Right lobe of liver (tissue), 6 donors: ENCODE measurements around the gene WASHC4. TPM values are rescaled to one million over a fixed set of nuclear protein-coding genes. Genes with fewer than 3 reads are reported as not detected.

Experiments used
- ATAC-seq, 4 donors: fragments of 200-7000 bp; cut with Tn5 transposase; one replicate each; pipeline ENCODE4 v1.9.1; 2020; ENCODE audit warnings: mild to moderate bottlenecking in 4 of 4, moderate library complexity in 4 of 4
- DNase-seq, 3 donors: peaks; one replicate each; pipeline ENCODE4 v3.0.0-alpha.2; 2020
- H3K27ac ChIP-seq, 3 donors: fragments of 200-600 bp; one replicate each; pipeline ENCODE4 v1.8.0; 2022
- H3K27me3 ChIP-seq, 2 donors: fragments of 200-600 bp; one replicate each; pipeline ENCODE4 v1.8.0; 2022
- H3K36me3 ChIP-seq, 4 donors: fragments of 200-600 bp; sonication (generic) in 1 of 4; one replicate each; pipeline versions ENCODE4 v1.5.1 to v1.8.0; 2017 to 2022; ENCODE audit warnings: control low read depth in 1 of 4
- H3K4me1 ChIP-seq, 4 donors: fragments of 200-600 bp; sonication (generic) in 1 of 4; one replicate each; pipeline versions ENCODE4 v1.5.1 to v1.8.0; 2017 to 2022; ENCODE audit warnings: control low read depth in 1 of 4
- H3K4me3 ChIP-seq, 3 donors: fragments of 200-600 bp; one replicate each; pipeline ENCODE4 v1.8.0; 2022
- H3K9me3 ChIP-seq, 4 donors: fragments of 200-600 bp; sonication (generic) in 1 of 4; one replicate each; pipeline versions ENCODE4 v1.5.1 to v1.8.0; 2017 to 2022; ENCODE audit warnings: control low read depth in 1 of 4
- POLR2A ChIP-seq: fragments of 450-650 bp; IDR thresholded peaks from one replicate; pipeline ENCODE4 v1.6.1; 2017; ENCODE audit warnings: antibody characterized with exemption, mild to moderate bottlenecking
- WGBS: methylation state at CpG from one replicate; pipeline ENCODE4 v1.1.6; 2018; ENCODE audit warnings: low coverage, low lambda C conversion rate; ENCODE audit not compliant: insufficient coverage; ENCODE audit errors: missing lambda C conversion rate; 5-methylcytosine and 5-hydroxymethylcytosine counted together
- intact Hi-C, 2 donors: fragments of 100-400 bp; cut with DNase I; formaldehyde crosslinking; loops; one replicate each; pipeline versions ENCODE4 v1.11.2 to v1.14.1; 2022
- total RNA-seq, 6 experiments: library from RNA; depleted of rRNA in 2 of 6; stranded (reverse); fragments of >200 nt in 2 of 6; fragmentation: NEBNext Ultra II Directional in 3 of 6; extraction: Animal tissue kit (Norgen Biotek cat#: 25700) in 3 of 6; gene quantifications; one replicate each; pipeline versions ENCODE4 v1.1.0 to v1.2.4, GENCODE V29; 2016 to 2023
- TF ChIP-seq, protein P1 (sequence below), 4 donors: fragments of 200-600 bp in 3 of 4; fragments of 450-650 bp in 1 of 4; IDR thresholded peaks; one replicate each; pipeline versions ENCODE4 v1.5.1 to v1.8.0; 2016 to 2022; ENCODE audit warnings: antibody characterized with exemption in 4 of 4, mild to moderate bottlenecking in 2 of 4
- donor health status: DM: no; HTN: yes; CAD: no.
- donor health status: DM: no; HTN: no; CAD: no.
- donor health status: DM: no; HTN: no; CAD: no.
- donor health status: DM: no; HTN: yes; CAD: no.
- donor health status: DM: no; HTN: yes; CAD: no.

WASHC4 gene
- total RNA-seq, 6 experiments from 2014 or later = 24.4 to 51.4 (median 36.2) TPM

DNA sequence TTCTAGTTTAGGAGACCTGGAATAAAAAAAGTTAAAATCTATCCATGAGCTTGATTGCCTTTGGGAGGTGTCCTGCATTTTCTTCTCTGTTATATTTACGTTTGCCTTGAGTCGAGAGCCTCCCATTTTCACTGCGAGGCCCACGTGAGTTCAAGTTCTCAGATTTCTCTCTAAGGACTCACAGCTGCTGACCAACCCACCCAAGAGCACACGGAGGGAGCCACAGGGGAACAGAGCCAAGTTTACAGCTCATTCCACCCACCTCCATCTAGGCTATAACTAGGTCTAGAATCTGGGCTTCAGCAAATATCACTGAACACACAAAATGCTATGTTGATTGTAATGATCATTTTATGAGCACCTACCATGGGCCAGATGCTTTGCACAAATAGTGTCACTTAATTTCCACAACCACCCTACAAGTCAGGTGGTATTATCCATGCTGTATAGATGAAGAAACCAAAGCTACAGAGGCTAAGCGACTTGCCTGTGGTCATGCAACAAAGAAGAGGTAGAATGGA lies 40.0 kb upstream of the WASHC4 start:
- intact Hi-C loops = no loop called here
- no peak for ATAC-seq

DNA sequence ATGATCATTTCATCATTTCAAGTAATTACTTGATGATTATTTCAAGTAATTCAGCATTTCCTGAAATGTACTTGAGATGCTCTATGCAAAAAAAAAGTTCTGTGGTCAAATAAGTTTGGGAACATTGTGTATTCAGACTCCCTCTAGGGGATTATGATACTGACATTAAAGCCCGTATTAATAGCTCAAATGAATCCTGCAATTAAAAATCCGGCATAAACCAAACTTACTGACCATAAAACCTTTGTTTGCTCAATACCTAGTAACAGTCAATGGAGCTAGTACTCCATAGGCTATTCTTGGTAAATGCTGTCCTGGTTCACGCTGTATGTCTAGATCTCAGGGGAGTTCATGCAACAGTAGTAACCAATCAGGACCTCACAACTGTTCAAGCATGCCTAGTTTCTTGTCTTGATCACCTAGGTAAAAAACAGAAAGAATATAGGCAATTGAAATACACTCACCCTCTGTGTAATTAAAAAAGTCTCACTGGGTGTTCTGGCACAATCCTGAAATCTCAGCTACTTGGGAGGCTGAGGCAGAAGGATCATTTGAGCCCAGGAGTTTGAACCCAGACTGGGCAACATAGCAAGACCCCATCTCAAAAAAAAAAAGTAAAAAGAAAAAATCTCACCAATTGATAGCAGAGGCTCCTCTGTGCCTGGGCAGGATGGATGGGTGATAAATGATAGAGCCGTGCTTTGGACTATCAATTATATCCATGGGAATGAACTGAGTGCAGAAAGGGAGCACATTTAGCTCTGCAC lies 37.4 kb upstream of the WASHC4 start:
- no peak for ATAC-seq
- 61% methylated on average over 4 of the region's 4 CpGs for WGBS
- no peak for DNase-seq
- Histone ChIP-seq H3K27ac (no peak overlapping the region), H3K4me1 (no peaks in the 10 kb centered on the region), H3K27me3 (no peaks in the 10 kb centered on the region), H3K9me3 (no peaks in the 10 kb centered on the region), H3K36me3 (no peaks in the 10 kb centered on the region), H3K4me3 (no peak overlapping the region)
- no peak for TF ChIP-seq POLR2A
- TF ChIP-seq, protein P1, sequence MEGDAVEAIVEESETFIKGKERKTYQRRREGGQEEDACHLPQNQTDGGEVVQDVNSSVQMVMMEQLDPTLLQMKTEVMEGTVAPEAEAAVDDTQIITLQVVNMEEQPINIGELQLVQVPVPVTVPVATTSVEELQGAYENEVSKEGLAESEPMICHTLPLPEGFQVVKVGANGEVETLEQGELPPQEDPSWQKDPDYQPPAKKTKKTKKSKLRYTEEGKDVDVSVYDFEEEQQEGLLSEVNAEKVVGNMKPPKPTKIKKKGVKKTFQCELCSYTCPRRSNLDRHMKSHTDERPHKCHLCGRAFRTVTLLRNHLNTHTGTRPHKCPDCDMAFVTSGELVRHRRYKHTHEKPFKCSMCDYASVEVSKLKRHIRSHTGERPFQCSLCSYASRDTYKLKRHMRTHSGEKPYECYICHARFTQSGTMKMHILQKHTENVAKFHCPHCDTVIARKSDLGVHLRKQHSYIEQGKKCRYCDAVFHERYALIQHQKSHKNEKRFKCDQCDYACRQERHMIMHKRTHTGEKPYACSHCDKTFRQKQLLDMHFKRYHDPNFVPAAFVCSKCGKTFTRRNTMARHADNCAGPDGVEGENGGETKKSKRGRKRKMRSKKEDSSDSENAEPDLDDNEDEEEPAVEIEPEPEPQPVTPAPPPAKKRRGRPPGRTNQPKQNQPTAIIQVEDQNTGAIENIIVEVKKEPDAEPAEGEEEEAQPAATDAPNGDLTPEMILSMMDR (IDR thresholded peaks at IDR 0.05) = no peak
- intact Hi-C loops = no loop called here

More for the DNA sequence above, 40.0 kb upstream of the WASHC4 start:
- TF ChIP-seq, protein P1 (IDR thresholded peaks at IDR 0.05) = no peak
- TF ChIP-seq POLR2A = no peak
- DNase-seq = no peak
- H3K4me1 ChIP-seq = no peaks in the 10 kb centered on the region
- H3K36me3 ChIP-seq = no peaks in the 10 kb centered on the region
- no peak overlapping the region for H3K27ac ChIP-seq
- no peaks in the 10 kb centered on the region for H3K9me3 ChIP-seq
- H3K27me3 ChIP-seq = no peaks in the 10 kb centered on the region
- WGBS = 57% methylated on average over 6 of the region's 6 CpGs
- no peak overlapping the region for H3K4me3 ChIP-seq

DNA sequence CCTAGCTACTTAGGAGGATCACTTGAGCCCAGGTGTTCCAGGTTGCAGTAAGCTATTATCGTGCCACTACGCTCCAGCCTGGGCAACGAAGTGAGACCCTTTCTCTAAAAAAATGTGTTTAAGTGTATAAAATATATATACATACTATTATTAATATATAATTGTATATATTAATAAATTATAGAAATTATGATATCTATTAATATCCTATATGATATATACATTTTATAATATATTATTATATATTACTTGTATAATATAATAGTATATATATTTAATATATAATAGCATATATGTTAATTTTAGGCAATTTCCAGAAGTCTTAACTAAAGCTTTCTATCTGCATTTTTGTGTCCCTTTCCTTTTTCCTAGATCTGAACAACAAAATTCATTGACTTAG lies 35.5 kb upstream of the WASHC4 start:
- H3K27me3 ChIP-seq = no peaks in the 10 kb centered on the region
- no peak for DNase-seq

DNA sequence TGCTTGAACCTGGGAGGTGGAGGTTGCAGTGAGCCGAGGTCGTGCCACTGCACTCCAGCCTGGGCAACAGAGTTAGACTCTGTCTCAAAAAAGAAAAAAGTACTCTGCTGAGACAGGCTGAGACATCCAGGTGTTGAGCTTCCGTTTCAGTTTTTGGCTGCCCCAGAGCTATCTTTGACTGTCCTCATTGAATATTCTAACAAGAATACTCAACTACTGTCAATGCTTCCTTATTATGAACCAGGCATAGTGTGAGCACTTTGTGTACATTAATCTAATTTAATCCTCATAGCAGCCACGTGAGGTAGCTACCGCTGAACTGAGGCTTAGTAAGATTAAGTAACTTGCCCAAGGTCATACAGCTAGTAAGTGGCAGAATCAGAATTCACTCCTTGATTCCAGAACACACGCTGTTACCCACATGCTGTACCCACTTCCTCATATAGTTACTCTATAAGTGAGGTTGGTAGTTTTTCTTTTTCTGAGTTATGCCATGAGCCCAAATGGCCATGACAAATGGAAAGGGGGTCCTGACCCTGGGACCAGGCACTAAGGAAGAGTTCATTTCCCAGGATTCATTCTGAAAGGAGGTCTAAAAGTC lies 34.5 kb upstream of the WASHC4 start:
- TF ChIP-seq, protein P1 (IDR thresholded peaks at IDR 0.05) = no peak
- TF ChIP-seq POLR2A = no peak
- DNase-seq (no peak), ATAC-seq (no peak)
- WGBS = 93% methylated on average over 6 of the region's 6 CpGs
- no peak overlapping the region for H3K27ac ChIP-seq
- intact Hi-C loops = no loop called here
- H3K36me3 ChIP-seq = no peaks in the 10 kb centered on the region
- no peak overlapping the region for H3K4me3 ChIP-seq
- H3K9me3 ChIP-seq = no peaks in the 10 kb centered on the region
- H3K4me1 ChIP-seq = no peaks in the 10 kb centered on the region
- no peaks in the 10 kb centered on the region for H3K27me3 ChIP-seq

More for the DNA sequence above, 35.5 kb upstream of the WASHC4 start:
- Histone ChIP-seq H3K4me1 (no peaks in the 10 kb centered on the region), H3K36me3 (no peaks in the 10 kb centered on the region), H3K27ac (no peak overlapping the region), H3K4me3 (no peak overlapping the region), H3K9me3 (no peaks in the 10 kb centered on the region)
- TF ChIP-seq, protein P1 (IDR thresholded peaks at IDR 0.05) = no peak
- no peak for TF ChIP-seq POLR2A
- WGBS = 97% methylated on average over 3 of the region's 3 CpGs
- intact Hi-C loops = no loop called here
- no peak for ATAC-seq
